Posterior cingulate gyrus (tissue), 11 donors: ENCODE results near the gene BRD3.

ENCODE experiments used
- DNase-seq, 10 donors: peaks; one replicate each; pipeline versions ENCODE4 v3.0.0 to v3.0.0-alpha.2; 2020 to 2021; ENCODE audit warnings: mixed read lengths in 3 of 10
- intact Hi-C: fragments of 100-400 bp; cut with DNase I; formaldehyde crosslinking; loops from one replicate; pipeline ENCODE4 v1.15.1; 2023

Gene BRD3

GRCh38 chr9:134056483-134057306 is 11.1 kb downstream of the BRD3 start:
- intact Hi-C loops: no loop called here
- DNase-seq: peak in 8 of 10 donors; percentile 2 to 79 (median 19)

GRCh38 chr9:134055981-134056461 is 11.8 kb downstream of the BRD3 start:
- DNase-seq: peak; percentile 49 to 95 (median 68)
- intact Hi-C loops: no loop called here

- peak in 8 of 10 donors; percentile 4 to 81 (median 16) for DNase-seq
- intact Hi-C loops: no loop called here
Observed at GRCh38 chr9:134054891-134055811, 12.7 kb downstream of the BRD3 start.

- intact Hi-C loops: no loop called here
- peak in 7 of 10 donors; percentile 2 to 81 (median 27) for DNase-seq
Observed at GRCh38 chr9:134053941-134054761, 13.7 kb downstream of the BRD3 start.

GRCh38 chr9:134053401-134053871 is 14.4 kb downstream of the BRD3 start:
- peak in 6 of 10 donors; percentile 4 to 73 (median 43) for DNase-seq
- intact Hi-C loops: no loop called here

- DNase-seq: peak in 4 of 10 donors; percentile 1 to 77 (median 56)
- intact Hi-C loops: no loop called here
Observed at GRCh38 chr9:134052941-134053340, 14.9 kb downstream of the BRD3 start.

- peak in 4 of 10 donors; percentile 1 to 54 (median 26) for DNase-seq
- intact Hi-C loops: no loop called here
Observed at GRCh38 chr9:134052491-134052890, 15.3 kb downstream of the BRD3 start.

GRCh38 chr9:134051319-134051718 is 16.5 kb downstream of the BRD3 start:
- peak in 2 of 10 donors; percentile 42 to 73 for DNase-seq
- intact Hi-C loops: no loop called here

- intact Hi-C loops: no loop called here
Observed at GRCh38 chr9:134050726-134051125, 17.1 kb downstream of the BRD3 start.

GRCh38 chr9:134049772-134050588 is 17.8 kb downstream of the BRD3 start:
- DNase-seq: peak in 1 of 10 donors; percentile 63
- intact Hi-C loops: no loop called here

More at GRCh38 chr9:134050726-134051125, 17.1 kb downstream of the BRD3 start:
- DNase-seq: peak in 1 of 10 donors; percentile 54

GRCh38 chr9:134049236-134049635 is 18.6 kb downstream of the BRD3 start:
- intact Hi-C loops: no loop called here
- DNase-seq: peak in 7 of 10 donors; percentile 39 to 94 (median 63)

- intact Hi-C loops: no loop called here
- DNase-seq: no peak
Observed at GRCh38 chr9:134048582-134048968, 19.3 kb downstream of the BRD3 start.

GRCh38 chr9:134047868-134048581 is 19.8 kb downstream of the BRD3 start:
- DNase-seq: peak in 1 of 10 donors; percentile 79

GRCh38 chr9:134046894-134047681 is 20.7 kb downstream of the BRD3 start:
- DNase-seq: peak in 1 of 10 donors; percentile 87
- intact Hi-C loops: no loop called here

More at GRCh38 chr9:134047868-134048581, 19.8 kb downstream of the BRD3 start:
- intact Hi-C loops: no loop called here

- intact Hi-C loops: no loop called here
- DNase-seq: peak in 1 of 10 donors; percentile 53
Observed at GRCh38 chr9:134045841-134046544, 21.8 kb downstream of the BRD3 start.

- intact Hi-C loops: no loop called here
- peak in 1 of 10 donors; percentile 58 for DNase-seq
Observed at GRCh38 chr9:134044944-134045343, 22.9 kb downstream of the BRD3 start.

- intact Hi-C loops: no loop called here
- DNase-seq: peak in 1 of 10 donors; percentile 62
Observed at GRCh38 chr9:134043531-134043988, 24.3 kb downstream of the BRD3 start.
